K562 (cell line): Measurements from ENCODE around the gene KLF18. TPM values are rescaled to one million over a fixed set of nuclear protein-coding genes. Genes with fewer than 3 reads are reported as not detected.

Source experiments
- ATAC-seq: fragments of 200-7000 bp; cut with Tn5 transposase; 3 replicates; pipeline ENCODE4 v1.9.1; 2020; ENCODE audit warnings: moderate library complexity
- BruUV-seq: library from RNA; stranded (reverse); fragments of 400-500 nt; replicated peaks from 2 replicates; lab custom pipeline; 2021; lab: Mats Ljungman, UMichigan
- CTCF ChIA-PET: fragments of 300-600 bp; formaldehyde crosslinking; extraction: SDS; loops from one replicate; lab custom pipeline; 2021; ENCODE audit warnings: low intra/inter-chr PET ratio; lab: Yijun Ruan, JAX
- POLR2A ChIA-PET: fragments of 300-600, 350-650 bp; sonication (Branson Sonifier 250); formaldehyde crosslinking; extraction: SDS; loops from one replicate; lab custom pipeline; 2021; ENCODE audit warnings: antibody characterized with exemption, inconsistent platforms; lab: Yijun Ruan, JAX
- DNase-seq, 4 experiments: peaks; one replicate each; pipeline versions ENCODE4 v3.0.0 to v3.0.0-alpha.2; 2011 to 2018; ENCODE audit warnings: low spot score in 3 of 4, mixed read lengths in 3 of 4; ENCODE audit errors: extremely low read depth in 1 of 4
- FAIRE-seq: peaks from 2 replicates; lab custom pipeline; 2011; peaks lifted over from hg19 to GRCh38; lab: Jason Lieb, UNC
- H2AFZ ChIP-seq: 2 replicates; pipeline ENCODE4 v1.6.0; 2011; ENCODE audit warnings: low read depth, low read length, control low read depth, inconsistent platforms
- H3K27ac ChIP-seq: fragments of 200-600 bp; 3 replicates; pipeline ENCODE4 v1.8.0; 2011; ENCODE audit warnings: low read depth, mild to moderate bottlenecking, control low read depth, inconsistent platforms, low read length, moderate library complexity, mixed read lengths; ENCODE audit errors: extremely low read depth
- H3K27me3 ChIP-seq, 2 experiments: fragments of 300-600 bp in 1 of 2; 2 replicates in 1 of 2; 3 replicates in 1 of 2; pipeline versions ENCODE4 v1.6.0 to v1.8.0; 2011; ENCODE audit warnings: inconsistent platforms in 2 of 2, low read length in 2 of 2, mild to moderate bottlenecking in 1 of 2, mixed read lengths in 1 of 2, moderate library complexity in 1 of 2; ENCODE audit not compliant: control insufficient read depth in 2 of 2, insufficient read depth in 2 of 2
- H3K36me3 ChIP-seq: fragments of 300-600 bp; 3 replicates; pipeline ENCODE4 v1.8.0; 2011; ENCODE audit warnings: mild to moderate bottlenecking, low read length, inconsistent platforms; ENCODE audit not compliant: control insufficient read depth, insufficient read depth
- H3K4me1 ChIP-seq, 2 experiments: fragments of 200-600 bp in 1 of 2; replicated peaks in 1 of 2; 2 replicates in 1 of 2; 3 replicates in 1 of 2; pipeline versions ENCODE4 v1.5.1 to v1.8.0; 2011; ENCODE audit warnings: inconsistent platforms in 2 of 2, low read length in 2 of 2, mild to moderate bottlenecking in 1 of 2, mixed read lengths in 1 of 2, moderate library complexity in 1 of 2; ENCODE audit not compliant: control insufficient read depth in 2 of 2, insufficient read depth in 2 of 2
- H3K4me2 ChIP-seq: 2 replicates; pipeline ENCODE4 v1.6.1; 2011; ENCODE audit warnings: low read length, control low read depth, inconsistent platforms, mixed read lengths; ENCODE audit not compliant: insufficient read depth
- H3K4me3 ChIP-seq: fragments of 200-600 bp; sonication (generic), shearing (Covaris generic); 2 replicates; pipeline ENCODE4 v1.5.1; 2016; ENCODE audit warnings: control low read depth, inconsistent platforms
- H3K79me2 ChIP-seq: fragments of 200-600 bp; 3 replicates; pipeline ENCODE4 v1.8.0; 2011; ENCODE audit warnings: low read length, inconsistent platforms; ENCODE audit not compliant: control insufficient read depth, insufficient read depth
- H3K9ac ChIP-seq, 2 experiments: 2 replicates each; pipeline versions ENCODE4 v1.6.0 to v1.6.1; 2011; ENCODE audit warnings: low read depth in 2 of 2, low read length in 2 of 2, control low read depth in 1 of 2, inconsistent platforms in 1 of 2, mild to moderate bottlenecking in 1 of 2, mixed read lengths in 1 of 2; ENCODE audit not compliant: insufficient read depth in 1 of 2
- H3K9me1 ChIP-seq: one replicate; pipeline ENCODE4 v1.6.0; 2011; ENCODE audit warnings: inconsistent platforms, mild to moderate bottlenecking, low read length, moderate library complexity; ENCODE audit not compliant: control insufficient read depth, insufficient read depth
- H3K9me3 ChIP-seq: replicated peaks from 2 replicates; pipeline ENCODE4 v1.5.1; 2011; ENCODE audit warnings: low read depth, low read length, inconsistent platforms; ENCODE audit not compliant: control insufficient read depth, insufficient read depth
- H4K20me1 ChIP-seq: replicated peaks from 2 replicates; pipeline ENCODE4 v1.6.1; 2011; ENCODE audit warnings: low read length, inconsistent platforms, mixed read lengths; ENCODE audit not compliant: control insufficient read depth, insufficient read depth
- BDP1 ChIP-seq: IDR thresholded peaks from 3 replicates; pipeline ENCODE4 v1.6.1; 2011; ENCODE audit not compliant: insufficient read length, insufficient read depth
- CBFA2T2 ChIP-seq: fragments of 450-650 bp; conservative IDR thresholded peaks from 2 replicates; pipeline ENCODE4 v1.6.1; 2017; ENCODE audit warnings: mild to moderate bottlenecking
- CEBPB ChIP-seq: fragments of 450-650 bp; IDR thresholded peaks from 2 replicates; pipeline ENCODE4 v1.6.1; 2016; ENCODE audit warnings: missing genetic modification characterization, missing compliant biosample characterization
- DIDO1 ChIP-seq: fragments of 450-650 bp; IDR thresholded peaks from 2 replicates; pipeline ENCODE4 v1.6.1; 2016; ENCODE audit warnings: low read depth, missing biosample characterization, missing genetic modification characterization
- FOXP1 ChIP-seq: sonication (generic); formaldehyde crosslinking; IDR thresholded peaks from 2 replicates; pipeline ENCODE4 v1.8.0; 2022; ENCODE audit warnings: mild to moderate bottlenecking, missing genetic modification reagents
- GABPA ChIP-seq: fragments of 200-800 bp; sonication (Bioruptor generic); conservative IDR thresholded peaks from 2 replicates; pipeline ENCODE4 v1.6.1; 2016; ENCODE audit warnings: low read depth, missing genetic modification characterization, missing compliant biosample characterization
- GABPB1 ChIP-seq: sonication (generic); formaldehyde crosslinking; IDR thresholded peaks from 2 replicates; pipeline ENCODE4 v1.8.0; 2022; ENCODE audit warnings: mild to moderate bottlenecking, missing genetic modification reagents
- GTF2E2 ChIP-seq: fragments of 200-800 bp; sonication (Bioruptor generic); IDR thresholded peaks from 2 replicates; pipeline ENCODE4 v1.6.1; 2016; ENCODE audit warnings: missing genetic modification characterization, missing compliant biosample characterization
- GTF2F1 ChIP-seq: IDR thresholded peaks from 2 replicates; pipeline ENCODE4 v1.6.1; 2011; ENCODE audit warnings: low read depth, low read length, improper control_type of control experiment
- ILK ChIP-seq: fragments of 450-650 bp; IDR thresholded peaks from 2 replicates; pipeline ENCODE4 v1.6.1; 2016; ENCODE audit warnings: missing genetic modification characterization, low read depth, mild to moderate bottlenecking, missing compliant biosample characterization, moderate library complexity, borderline replicate concordance
- JUND ChIP-seq, 2 experiments: IDR thresholded peaks; 2 replicates in 1 of 2; 3 replicates in 1 of 2; pipeline ENCODE4 v1.6.1; 2011; ENCODE audit warnings: borderline replicate concordance in 2 of 2, low read depth in 2 of 2, low read length in 2 of 2, improper control_type of control experiment in 1 of 2, missing biosample characterization in 1 of 2, missing genetic modification characterization in 1 of 2, missing genetic modification reagents in 1 of 2
- KAT2B ChIP-seq: IDR thresholded peaks from one replicate; pipeline ENCODE4 v1.6.1; 2012; ENCODE audit warnings: low read depth, mild to moderate bottlenecking, control low read depth, inconsistent platforms, low read length, moderate library complexity
- KLF16 ChIP-seq: IDR thresholded peaks from 2 replicates; pipeline ENCODE4 v1.6.1; 2016; ENCODE audit warnings: antibody characterized with exemption
- MCM7 ChIP-seq, 2 experiments: fragments of 450-650 bp; IDR thresholded peaks; 2 replicates each; pipeline ENCODE4 v1.6.1; 2016 to 2018
- MXI1 ChIP-seq: IDR thresholded peaks from 2 replicates; pipeline ENCODE4 v1.6.1; 2011; ENCODE audit warnings: low read depth, mild to moderate bottlenecking, improper control_type of control experiment, low read length
- NCOA4 ChIP-seq: fragments of 450-650 bp; IDR thresholded peaks from 2 replicates; pipeline ENCODE4 v1.6.1; 2018; ENCODE audit warnings: mild to moderate bottlenecking; ENCODE audit not compliant: partially characterized antibody
- POU5F1 ChIP-seq: fragments of 150-350 bp; IDR thresholded peaks from 2 replicates; pipeline ENCODE4 v1.6.1; 2014; ENCODE audit warnings: borderline replicate concordance, low read length, low read depth, mild to moderate bottlenecking; ENCODE audit not compliant: partially characterized antibody
- THRAP3 ChIP-seq: fragments of 450-650 bp; IDR thresholded peaks from 2 replicates; pipeline ENCODE4 v1.6.1; 2016; ENCODE audit warnings: mild to moderate bottlenecking, inconsistent platforms, borderline replicate concordance
- WHSC1 ChIP-seq: IDR thresholded peaks from one replicate; pipeline ENCODE4 v1.6.1; 2012; ENCODE audit warnings: low read length, control low read depth, inconsistent platforms
- ZC3H8 ChIP-seq: fragments of 450-650 bp; IDR thresholded peaks from 2 replicates; pipeline ENCODE4 v1.6.1; 2017
- ZFP36 ChIP-seq: fragments of 150-350 bp; IDR thresholded peaks from 2 replicates; pipeline ENCODE4 v1.6.1; 2018; ENCODE audit warnings: low read length, low read depth; ENCODE audit not compliant: partially characterized antibody
- ZNF316 ChIP-seq: fragments of 450-650 bp; IDR thresholded peaks from 2 replicates; pipeline ENCODE4 v1.6.1; 2016
- WGBS: fragments of 100-300 bp; shearing (Covaris generic); methylation state at CpG from one replicate; pipeline ENCODE4 v1.1.6; 2016; ENCODE audit warnings: low coverage, mixed read lengths; ENCODE audit not compliant: insufficient coverage; ENCODE audit errors: missing lambda C conversion rate; 5-methylcytosine and 5-hydroxymethylcytosine counted together
- in situ Hi-C: fragments of 300-500 bp; cut with MboI; formaldehyde crosslinking; loops from 4 replicates; pipeline ENCODE4 v1.15.0; 2018; ENCODE audit warnings: inconsistent platforms, mixed read lengths
- intact Hi-C: fragments of 100-400 bp; cut with micrococcal nuclease; formaldehyde crosslinking; loops from 2 replicates; pipeline ENCODE4 v1.14.2; 2022
- polyA plus RNA-seq, 8 experiments: library from polyadenylated mRNA; depleted of rRNA in 4 of 8; stranded (reverse) in 5 of 8; unstranded in 3 of 8; fragments of >200 nt; fragmentation: Nextera tagmentation in 2 of 8; fragmentation: Illumina TruSeq in 1 of 8; extraction: Ambion mirVana in 2 of 8; extraction: Trizol in 1 of 8; gene quantifications; 2 replicates each; pipeline versions ENCODE4 v1.2.1 to v1.2.3, GENCODE V29; 2011 to 2014; ENCODE audit warnings: inconsistent platforms in 1 of 8, missing spikeins in 1 of 8
- total RNA-seq, 7 experiments: library from RNA; depleted of rRNA in 6 of 7; stranded (reverse); fragments of >200 nt in 6 of 7; fragmentation: Illumina TruSeq in 2 of 7; extraction: Trizol in 2 of 7; gene quantifications; 2 replicates each; pipeline versions ENCODE4 v1.2.1 to v1.2.3, GENCODE V29; 2011 to 2021; ENCODE audit warnings: low replicate concordance in 1 of 7
- TF ChIP-seq, protein P1 (sequence below): fragments of 450-650 bp; IDR thresholded peaks from 2 replicates; pipeline ENCODE4 v1.6.1; 2016; ENCODE audit warnings: antibody characterized with exemption
- TF ChIP-seq, protein P2 (sequence below): fragments of 250-450 bp; sonication (Bioruptor Pico); IDR thresholded peaks from 2 replicates; pipeline ENCODE4 v1.8.0; 2021; ENCODE audit warnings: mild to moderate bottlenecking, moderate library complexity

Gene KLF18
- total and polyA plus RNA-seq, 9 of the 15 experiments (the other 6 are each of a cell fraction or from before 2014, with no cell fraction given) = not detected

DNA sequence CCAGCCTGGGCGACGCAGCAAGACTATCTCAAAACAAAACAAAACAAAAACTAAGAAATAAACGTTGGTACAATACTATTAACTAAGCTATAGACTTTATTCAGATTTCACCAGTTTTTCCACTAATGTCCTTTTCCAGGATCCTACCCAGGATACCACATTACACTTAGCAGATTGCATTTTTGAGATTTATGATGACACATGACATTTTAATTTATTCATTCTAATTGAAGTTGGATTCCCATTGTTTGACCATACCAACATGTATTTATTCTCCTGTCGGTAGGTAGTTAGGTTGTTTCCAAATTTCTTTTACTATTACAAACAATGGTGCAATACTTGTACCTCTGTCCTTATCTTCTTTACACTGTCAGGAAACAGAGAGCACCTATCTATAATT is 29.6 kb downstream of the KLF18 start:
- Histone ChIP-seq H3K36me3 (no peaks in the 10 kb centered on the region), H3K9ac (no peak overlapping the region), H3K4me1 (no peaks in the 10 kb centered on the region), H3K79me2 (no peaks in the 10 kb centered on the region), H3K27ac (no peak overlapping the region), H3K9me1 (no peaks in the 10 kb centered on the region), H3K27me3 (peaks cover 27 to 41% of the 10 kb centered on the region in 2 experiments), H2AFZ (no peak overlapping the region), H3K9me3 (no peaks in the 10 kb centered on the region), H4K20me1 (no peaks in the 10 kb centered on the region; the same call in 1 of the 2 replicates), H3K4me2 (no peak overlapping the region), H3K4me3 (no peak overlapping the region)
- intact Hi-C loops = no loop called here
- FAIRE-seq (no peak), DNase-seq (no peak), ATAC-seq (no peak)
- WGBS = 22% methylated on average over 4 of the region's 4 CpGs
- BruUV-seq = no TSS peak
- ChIA-PET CTCF (interaction anchor here (0.7 kb wide), 1 partner anchor 9 kb away, joined by 3 read pairs; no protein-coding TSS in a partner anchor), POLR2A (interaction anchor here (0.7 to 2.9 kb wide), 5 partner anchors 10 to 196 kb away, joined by 3 to 13 read pairs (median 3); partner anchors contain the start of gene SLC6A9)
- in situ Hi-C loops = no loop called here
- TF ChIP-seq CEBPB (tag) (0 out of 2 replicates have a peak, but pooled peaks have one; percentile 7), BDP1 (no peak), MXI1 (no peak), NCOA4 (no peak), ILK (tag) (no peak), THRAP3 (no peak), GTF2E2 (tag) (no peak), MCM7 (IDR thresholded peaks at IDR 0.05) (no peak), GABPB1 (no peak), GTF2F1 (no peak), GABPA (tag) (no peak), KAT2B (no peak), ZFP36 (no peak), POU5F1 (no peak), KLF16 (no peak), ZNF316 (peak; percentile 81), WHSC1 (no peak), ZC3H8 (no peak), DIDO1 (no peak), CBFA2T2 (no peak), JUND (IDR thresholded peaks at IDR 0.05; ENCODE audit: borderline replicate concordance, low read depth, low read length) (no peak), JUND (tag; IDR thresholded peaks at IDR 0.05; ENCODE audit: borderline replicate concordance, low read depth, low read length) (no peak), FOXP1 (CRISPR knock-in tag) (no peak)
- TF ChIP-seq, protein P1, sequence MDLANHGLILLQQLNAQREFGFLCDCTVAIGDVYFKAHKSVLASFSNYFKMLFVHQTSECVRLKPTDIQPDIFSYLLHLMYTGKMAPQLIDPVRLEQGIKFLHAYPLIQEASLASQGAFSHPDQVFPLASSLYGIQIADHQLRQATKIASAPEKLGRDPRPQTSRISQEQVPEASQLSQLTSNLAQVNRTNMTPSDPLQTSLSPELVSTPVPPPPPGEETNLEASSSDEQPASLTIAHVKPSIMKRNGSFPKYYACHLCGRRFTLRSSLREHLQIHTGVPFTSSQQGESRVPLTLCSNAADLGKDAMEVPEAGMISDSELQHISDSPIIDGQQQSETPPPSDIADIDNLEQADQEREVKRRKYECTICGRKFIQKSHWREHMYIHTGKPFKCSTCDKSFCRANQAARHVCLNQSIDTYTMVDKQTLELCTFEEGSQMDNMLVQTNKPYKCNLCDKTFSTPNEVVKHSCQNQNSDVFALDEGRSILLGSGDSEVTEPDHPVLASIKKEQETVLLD = no peak
- TF ChIP-seq, protein P2, sequence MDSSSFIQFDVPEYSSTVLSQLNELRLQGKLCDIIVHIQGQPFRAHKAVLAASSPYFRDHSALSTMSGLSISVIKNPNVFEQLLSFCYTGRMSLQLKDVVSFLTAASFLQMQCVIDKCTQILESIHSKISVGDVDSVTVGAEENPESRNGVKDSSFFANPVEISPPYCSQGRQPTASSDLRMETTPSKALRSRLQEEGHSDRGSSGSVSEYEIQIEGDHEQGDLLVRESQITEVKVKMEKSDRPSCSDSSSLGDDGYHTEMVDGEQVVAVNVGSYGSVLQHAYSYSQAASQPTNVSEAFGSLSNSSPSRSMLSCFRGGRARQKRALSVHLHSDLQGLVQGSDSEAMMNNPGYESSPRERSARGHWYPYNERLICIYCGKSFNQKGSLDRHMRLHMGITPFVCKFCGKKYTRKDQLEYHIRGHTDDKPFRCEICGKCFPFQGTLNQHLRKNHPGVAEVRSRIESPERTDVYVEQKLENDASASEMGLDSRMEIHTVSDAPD = no peak
